GM23338 (cell line): ENCODE results near the gene DAP3. TPM values are rescaled to one million over a fixed set of nuclear protein-coding genes. Genes with fewer than 3 reads are reported as not detected.
A peak's percentile ranks its signal among the peaks of the same experiment; 100 is the strongest.
"Not testable (repeated sequence)": the region's sequence is repeated elsewhere in the genome, so short reads cannot be mapped to it uniquely, and the experiment has no call there.

Experiments used
- ATAC-seq: fragments of 200-7000 bp; cut with Tn5 transposase; 3 replicates; pipeline ENCODE4 v1.9.1; 2020
- DNase-seq: peaks from one replicate; pipeline ENCODE4 v3.0.0-alpha.2; 2015; ENCODE audit warnings: low spot score
- H2AFZ ChIP-seq: fragments of 200-600 bp; sonication (generic); 2 replicates; pipeline ENCODE4 v1.8.0; 2016; ENCODE audit warnings: antibody characterized with exemption, mild to moderate bottlenecking, moderate library complexity
- H3F3A ChIP-seq: fragments of 200-600 bp; sonication (generic); replicated peaks from 2 replicates; pipeline ENCODE4 v1.8.0; 2017; ENCODE audit warnings: antibody characterized with exemption, mixed run types, low read depth
- H3K27ac ChIP-seq: fragments of 200-600 bp; sonication (generic); 2 replicates; pipeline ENCODE4 v1.6.1; 2016; ENCODE audit warnings: low read depth
- H3K27me3 ChIP-seq: fragments of 200-600 bp; sonication (generic); 2 replicates; pipeline ENCODE4 v1.8.0; 2016; ENCODE audit warnings: mild to moderate bottlenecking, mixed run types, moderate library complexity; ENCODE audit not compliant: insufficient read depth
- H3K36me3 ChIP-seq: fragments of 200-600 bp; sonication (generic); 2 replicates; pipeline ENCODE4 v1.8.0; 2016; ENCODE audit warnings: mild to moderate bottlenecking; ENCODE audit not compliant: insufficient read depth
- H3K4me1 ChIP-seq: fragments of 200-600 bp; sonication (generic); 2 replicates; pipeline ENCODE4 v1.8.0; 2016; ENCODE audit warnings: mild to moderate bottlenecking, moderate library complexity; ENCODE audit not compliant: insufficient read depth
- H3K4me2 ChIP-seq: fragments of 200-600 bp; sonication (generic); 2 replicates; pipeline ENCODE4 v1.7.1; 2017; ENCODE audit warnings: mixed run types
- H3K4me3 ChIP-seq: fragments of 200-600 bp; sonication (generic); 2 replicates; pipeline ENCODE4 v1.6.1; 2016; ENCODE audit warnings: mixed run types
- H3K79me2 ChIP-seq: fragments of 200-600 bp; sonication (generic); replicated peaks from 2 replicates; pipeline ENCODE4 v1.8.0; 2017; ENCODE audit warnings: mild to moderate bottlenecking; ENCODE audit not compliant: insufficient read depth
- H3K9me2 ChIP-seq: fragments of 200-600 bp; sonication (generic); 2 replicates; pipeline ENCODE4 v1.8.0; 2017; ENCODE audit not compliant: insufficient read depth
- H4K20me1 ChIP-seq: fragments of 200-600 bp; sonication (generic); replicated peaks from 2 replicates; pipeline ENCODE4 v1.8.0; 2017; ENCODE audit warnings: mild to moderate bottlenecking; ENCODE audit not compliant: insufficient read depth
- H3K27ac Mint-ChIP-seq: 2 replicates; pipeline ENCODE4 v1.8.0; 2020; ENCODE audit warnings: inconsistent platforms, mild to moderate bottlenecking, moderate library complexity, mixed read lengths
- H3K27me3 Mint-ChIP-seq: 3 replicates; pipeline ENCODE4 v1.8.0; 2022; ENCODE audit warnings: low read depth, mild to moderate bottlenecking, moderate library complexity, mixed read lengths, inconsistent platforms; ENCODE audit not compliant: insufficient read depth, poor library complexity
- H3K36me3 Mint-ChIP-seq: 3 replicates; pipeline ENCODE4 v1.8.0; 2021; ENCODE audit warnings: low read depth, mild to moderate bottlenecking, inconsistent platforms, moderate library complexity, mixed read lengths
- H3K4me1 Mint-ChIP-seq: 3 replicates; pipeline ENCODE4 v1.8.0; 2020; ENCODE audit warnings: mild to moderate bottlenecking, inconsistent platforms, mixed read lengths
- H3K4me3 Mint-ChIP-seq: 3 replicates; pipeline ENCODE4 v1.8.0; 2021; ENCODE audit warnings: moderate library complexity, mild to moderate bottlenecking, inconsistent platforms, mixed read lengths
- H3K9me3 Mint-ChIP-seq: 3 replicates; pipeline ENCODE4 v1.8.0; 2020; ENCODE audit warnings: moderate library complexity, mild to moderate bottlenecking, inconsistent platforms, mixed read lengths
- CREB1 ChIP-seq: fragments of 250-450 bp; sonication (Bioruptor Pico); IDR thresholded peaks from 2 replicates; pipeline ENCODE4 v1.5.0; 2020; ENCODE audit warnings: low read depth, mild to moderate bottlenecking, moderate library complexity
- EZH2 ChIP-seq: fragments of 200-600 bp; sonication (generic); IDR thresholded peaks from one replicate; pipeline ENCODE4 v1.8.0; 2017; ENCODE audit warnings: antibody characterized with exemption, mild to moderate bottlenecking, low read depth; ENCODE audit not compliant: unreplicated experiment
- EZH2phosphoT487 ChIP-seq: fragments of 200-600 bp; sonication (generic); IDR thresholded peaks from one replicate; pipeline ENCODE4 v1.8.1; 2018; ENCODE audit warnings: antibody characterized with exemption; ENCODE audit not compliant: unreplicated experiment
- JUNB ChIP-seq: IDR thresholded peaks from one replicate; pipeline ENCODE4 v1.6.1; 2016; ENCODE audit warnings: antibody characterized with exemption; ENCODE audit not compliant: unreplicated experiment
- NANOG ChIP-seq: IDR thresholded peaks from 2 replicates; pipeline ENCODE4 v1.6.1; 2016; ENCODE audit warnings: antibody characterized with exemption, borderline replicate concordance
- POLR2AphosphoS5 ChIP-seq: IDR thresholded peaks from 2 replicates; pipeline ENCODE4 v1.6.1; 2016; ENCODE audit warnings: antibody characterized with exemption, low read depth
- STAT1 ChIP-seq: IDR thresholded peaks from one replicate; pipeline ENCODE4 v1.6.1; 2016; ENCODE audit warnings: antibody characterized with exemption; ENCODE audit not compliant: unreplicated experiment
- ZNF114 ChIP-seq: fragments of 250-450 bp; sonication (Bioruptor Pico); IDR thresholded peaks from 2 replicates; pipeline ENCODE4 v1.5.0; 2020; ENCODE audit warnings: mild to moderate bottlenecking, moderate library complexity
- ZNF331 ChIP-seq: fragments of 250-450 bp; sonication (Bioruptor Pico); IDR thresholded peaks from 2 replicates; pipeline ENCODE4 v1.5.0; 2020; ENCODE audit warnings: low read depth, mild to moderate bottlenecking, moderate library complexity
- long read RNA-seq: library from polyadenylated mRNA; unstranded; transcript quantifications from one replicate; pipeline ENCODE4 v2.0.0, GENCODE V29; 2020; ENCODE audit not compliant: unreplicated experiment
- polyA plus RNA-seq: library from polyadenylated mRNA; unstranded; fragments of >200 nt; fragmentation: Nextera tagmentation; extraction: Ambion mirVana; gene quantifications from 2 replicates; pipeline ENCODE4 v1.2.1, GENCODE V29; 2016
- total RNA-seq: library from RNA; depleted of rRNA; stranded (reverse); fragments of >200 nt; shearing (Covaris generic); gene quantifications from 2 replicates; pipeline ENCODE4 v1.2.3, GENCODE V29; 2014; rRNA removed
- TF ChIP-seq, protein P1 (sequence below): IDR thresholded peaks from 2 replicates; pipeline ENCODE4 v1.6.1; 2016; ENCODE audit warnings: antibody characterized with exemption
- TF ChIP-seq, protein P2 (sequence below): fragments of 250-450 bp; sonication (Bioruptor Pico); IDR thresholded peaks from 2 replicates; pipeline ENCODE4 v1.5.0; 2020; ENCODE audit warnings: mild to moderate bottlenecking, moderate library complexity
- TF ChIP-seq, protein P3 (sequence below), 2 experiments: fragments of 200-600 bp in 1 of 2; sonication (generic) in 1 of 2; conservative IDR thresholded peaks; 2 replicates each; pipeline versions ENCODE4 v1.5.1 to v1.6.1; 2016 to 2017; ENCODE audit warnings: antibody characterized with exemption in 2 of 2, low read depth in 2 of 2, mild to moderate bottlenecking in 2 of 2, moderate library complexity in 1 of 2

DAP3 gene
- 56.0 and 90.1 TPM in 2 replicates for total RNA-seq
- polyA plus RNA-seq: 88.9 and 89.8 TPM in 2 replicates
- long read RNA-seq, transcript DAP3-202 (13 exons, 2,089 nt): major isoform, 41 of 75 reads
- long read RNA-seq, transcript DAP3-201 (13 exons, 1,649 nt): minor isoform, 7 of 75 reads
- long read RNA-seq, partial matches to known transcripts: 11 of 75 reads
- long read RNA-seq, other reads (novel, unspliced or antisense): 9 of 75 reads

DNA sequence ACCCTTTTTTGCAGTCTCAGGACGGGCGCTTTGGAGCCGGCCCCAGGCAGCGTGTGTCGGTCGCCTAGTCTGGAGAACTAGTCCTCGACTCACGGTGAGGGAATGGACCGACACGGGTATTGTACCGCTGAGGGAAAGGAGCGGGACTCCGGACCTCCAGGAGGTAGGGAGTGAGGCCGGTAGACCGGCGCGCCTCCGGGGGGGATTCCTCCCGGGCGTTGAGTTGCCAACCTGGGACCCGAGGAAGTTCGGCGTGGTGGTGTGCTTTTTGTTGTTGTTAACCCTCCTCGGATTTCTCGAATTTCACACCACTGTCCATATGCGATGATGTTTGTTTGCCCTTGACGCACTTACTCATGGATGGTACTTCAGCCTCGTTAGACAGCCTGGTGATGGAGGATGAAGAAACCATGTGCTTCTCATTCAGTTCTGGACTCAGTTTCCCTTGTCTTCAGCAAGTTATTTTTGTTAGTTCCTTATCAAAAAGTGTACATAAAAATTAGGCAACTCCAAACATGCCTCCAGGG is at the start of gene DAP3:
TSS of gene DAP3 (plus strand) at position 11 of the 527 bp plus-strand sequence. CDS start 20,689 bp downstream, outside the sequence.
- peaks cover 11% of the 10 kb centered on the region; the same call in 2 of the 3 replicates for H3K9me3 Mint-ChIP-seq
- DNase-seq, H3F3A ChIP-seq, H3K27me3 ChIP-seq, H3K9me2 ChIP-seq, H3K27me3 Mint-ChIP-seq, ATAC-seq: not testable (repeated sequence)
- H3K36me3 Mint-ChIP-seq: peaks cover 53% of the 10 kb centered on the region
- Histone ChIP-seq H3K4me3 (peak within 1 kb of the TSS; percentile 99), H3K36me3 (peaks cover 16% of the 10 kb centered on the region; the same call in 1 of the 2 replicates), H4K20me1 (peaks cover 33% of the 10 kb centered on the region), H3K4me1 (peaks cover 12% of the 10 kb centered on the region; the same call in 1 of the 2 replicates), H3K79me2 (peaks cover 88% of the 10 kb centered on the region), H2AFZ (peak within 1 kb of the TSS; percentile 84), H3K4me2 (peak within 1 kb of the TSS; percentile 96), H3K27ac (peak within 1 kb of the TSS; percentile 95)
- peak within 1 kb of the TSS; percentile 98 for H3K4me3 Mint-ChIP-seq
- H3K27ac Mint-ChIP-seq: peak within 1 kb of the TSS; percentile 95
- H3K4me1 Mint-ChIP-seq: peaks cover 22% of the 10 kb centered on the region
- TF ChIP-seq POLR2AphosphoS5: peak; percentile 68

DNA sequence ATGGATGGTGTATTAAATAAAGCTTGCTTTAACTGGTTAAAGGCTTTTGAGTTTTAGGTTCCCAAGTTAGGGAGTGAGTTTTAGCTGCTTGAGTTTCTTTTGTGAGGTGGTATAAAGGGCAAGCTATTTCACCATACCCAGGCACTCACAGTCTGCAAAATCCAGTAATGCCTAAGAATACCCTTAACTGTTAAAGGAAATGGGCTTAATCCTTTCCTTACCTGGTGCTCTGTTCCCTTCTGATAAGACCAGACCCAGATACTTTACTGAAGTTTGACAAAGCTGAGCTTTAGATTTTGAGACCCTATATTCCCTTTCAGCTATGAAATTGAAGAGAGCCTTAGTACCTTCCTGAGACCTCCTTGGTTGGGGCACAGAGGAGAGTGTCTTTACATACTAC is 48.5 kb upstream of the DAP3 start:
- H3K27me3 Mint-ChIP-seq: peaks cover 6% of the 10 kb centered on the region
- H2AFZ ChIP-seq: no peak overlapping the region
- ATAC-seq (no peak), DNase-seq (no peak)
- H3K27ac Mint-ChIP-seq: no peak overlapping the region
- H3K9me2 ChIP-seq: no peaks in the 10 kb centered on the region
- H3K27me3 ChIP-seq: no peaks in the 10 kb centered on the region
- no peak overlapping the region for H3K27ac ChIP-seq
- no peak overlapping the region for H3K4me3 ChIP-seq
- H3K4me2 ChIP-seq: no peak overlapping the region
- no peaks in the 10 kb centered on the region for H3K79me2 ChIP-seq
- peaks cover 44% of the 10 kb centered on the region for H3K9me3 Mint-ChIP-seq
- no peaks in the 10 kb centered on the region for H4K20me1 ChIP-seq
- H3K4me3 Mint-ChIP-seq: no peak overlapping the region
- peaks cover 28% of the 10 kb centered on the region for H3K36me3 Mint-ChIP-seq
- H3K36me3 ChIP-seq: peaks cover 12% of the 10 kb centered on the region; the same call in 1 of the 2 replicates
- peaks cover 12% of the 10 kb centered on the region for H3K4me1 ChIP-seq
- no peaks in the 10 kb centered on the region; the same call in 1 of the 2 replicates for H3F3A ChIP-seq
- peaks cover 8% of the 10 kb centered on the region for H3K4me1 Mint-ChIP-seq
- TF ChIP-seq EZH2: no peak
- TF ChIP-seq, protein P1, sequence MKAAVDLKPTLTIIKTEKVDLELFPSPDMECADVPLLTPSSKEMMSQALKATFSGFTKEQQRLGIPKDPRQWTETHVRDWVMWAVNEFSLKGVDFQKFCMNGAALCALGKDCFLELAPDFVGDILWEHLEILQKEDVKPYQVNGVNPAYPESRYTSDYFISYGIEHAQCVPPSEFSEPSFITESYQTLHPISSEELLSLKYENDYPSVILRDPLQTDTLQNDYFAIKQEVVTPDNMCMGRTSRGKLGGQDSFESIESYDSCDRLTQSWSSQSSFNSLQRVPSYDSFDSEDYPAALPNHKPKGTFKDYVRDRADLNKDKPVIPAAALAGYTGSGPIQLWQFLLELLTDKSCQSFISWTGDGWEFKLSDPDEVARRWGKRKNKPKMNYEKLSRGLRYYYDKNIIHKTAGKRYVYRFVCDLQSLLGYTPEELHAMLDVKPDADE: no peak
- TF ChIP-seq ZNF114: no peak
- no peak for TF ChIP-seq NANOG
- TF ChIP-seq EZH2phosphoT487: no peak
- TF ChIP-seq JUNB: no peak
- TF ChIP-seq STAT1: no peak
- TF ChIP-seq, protein P2, sequence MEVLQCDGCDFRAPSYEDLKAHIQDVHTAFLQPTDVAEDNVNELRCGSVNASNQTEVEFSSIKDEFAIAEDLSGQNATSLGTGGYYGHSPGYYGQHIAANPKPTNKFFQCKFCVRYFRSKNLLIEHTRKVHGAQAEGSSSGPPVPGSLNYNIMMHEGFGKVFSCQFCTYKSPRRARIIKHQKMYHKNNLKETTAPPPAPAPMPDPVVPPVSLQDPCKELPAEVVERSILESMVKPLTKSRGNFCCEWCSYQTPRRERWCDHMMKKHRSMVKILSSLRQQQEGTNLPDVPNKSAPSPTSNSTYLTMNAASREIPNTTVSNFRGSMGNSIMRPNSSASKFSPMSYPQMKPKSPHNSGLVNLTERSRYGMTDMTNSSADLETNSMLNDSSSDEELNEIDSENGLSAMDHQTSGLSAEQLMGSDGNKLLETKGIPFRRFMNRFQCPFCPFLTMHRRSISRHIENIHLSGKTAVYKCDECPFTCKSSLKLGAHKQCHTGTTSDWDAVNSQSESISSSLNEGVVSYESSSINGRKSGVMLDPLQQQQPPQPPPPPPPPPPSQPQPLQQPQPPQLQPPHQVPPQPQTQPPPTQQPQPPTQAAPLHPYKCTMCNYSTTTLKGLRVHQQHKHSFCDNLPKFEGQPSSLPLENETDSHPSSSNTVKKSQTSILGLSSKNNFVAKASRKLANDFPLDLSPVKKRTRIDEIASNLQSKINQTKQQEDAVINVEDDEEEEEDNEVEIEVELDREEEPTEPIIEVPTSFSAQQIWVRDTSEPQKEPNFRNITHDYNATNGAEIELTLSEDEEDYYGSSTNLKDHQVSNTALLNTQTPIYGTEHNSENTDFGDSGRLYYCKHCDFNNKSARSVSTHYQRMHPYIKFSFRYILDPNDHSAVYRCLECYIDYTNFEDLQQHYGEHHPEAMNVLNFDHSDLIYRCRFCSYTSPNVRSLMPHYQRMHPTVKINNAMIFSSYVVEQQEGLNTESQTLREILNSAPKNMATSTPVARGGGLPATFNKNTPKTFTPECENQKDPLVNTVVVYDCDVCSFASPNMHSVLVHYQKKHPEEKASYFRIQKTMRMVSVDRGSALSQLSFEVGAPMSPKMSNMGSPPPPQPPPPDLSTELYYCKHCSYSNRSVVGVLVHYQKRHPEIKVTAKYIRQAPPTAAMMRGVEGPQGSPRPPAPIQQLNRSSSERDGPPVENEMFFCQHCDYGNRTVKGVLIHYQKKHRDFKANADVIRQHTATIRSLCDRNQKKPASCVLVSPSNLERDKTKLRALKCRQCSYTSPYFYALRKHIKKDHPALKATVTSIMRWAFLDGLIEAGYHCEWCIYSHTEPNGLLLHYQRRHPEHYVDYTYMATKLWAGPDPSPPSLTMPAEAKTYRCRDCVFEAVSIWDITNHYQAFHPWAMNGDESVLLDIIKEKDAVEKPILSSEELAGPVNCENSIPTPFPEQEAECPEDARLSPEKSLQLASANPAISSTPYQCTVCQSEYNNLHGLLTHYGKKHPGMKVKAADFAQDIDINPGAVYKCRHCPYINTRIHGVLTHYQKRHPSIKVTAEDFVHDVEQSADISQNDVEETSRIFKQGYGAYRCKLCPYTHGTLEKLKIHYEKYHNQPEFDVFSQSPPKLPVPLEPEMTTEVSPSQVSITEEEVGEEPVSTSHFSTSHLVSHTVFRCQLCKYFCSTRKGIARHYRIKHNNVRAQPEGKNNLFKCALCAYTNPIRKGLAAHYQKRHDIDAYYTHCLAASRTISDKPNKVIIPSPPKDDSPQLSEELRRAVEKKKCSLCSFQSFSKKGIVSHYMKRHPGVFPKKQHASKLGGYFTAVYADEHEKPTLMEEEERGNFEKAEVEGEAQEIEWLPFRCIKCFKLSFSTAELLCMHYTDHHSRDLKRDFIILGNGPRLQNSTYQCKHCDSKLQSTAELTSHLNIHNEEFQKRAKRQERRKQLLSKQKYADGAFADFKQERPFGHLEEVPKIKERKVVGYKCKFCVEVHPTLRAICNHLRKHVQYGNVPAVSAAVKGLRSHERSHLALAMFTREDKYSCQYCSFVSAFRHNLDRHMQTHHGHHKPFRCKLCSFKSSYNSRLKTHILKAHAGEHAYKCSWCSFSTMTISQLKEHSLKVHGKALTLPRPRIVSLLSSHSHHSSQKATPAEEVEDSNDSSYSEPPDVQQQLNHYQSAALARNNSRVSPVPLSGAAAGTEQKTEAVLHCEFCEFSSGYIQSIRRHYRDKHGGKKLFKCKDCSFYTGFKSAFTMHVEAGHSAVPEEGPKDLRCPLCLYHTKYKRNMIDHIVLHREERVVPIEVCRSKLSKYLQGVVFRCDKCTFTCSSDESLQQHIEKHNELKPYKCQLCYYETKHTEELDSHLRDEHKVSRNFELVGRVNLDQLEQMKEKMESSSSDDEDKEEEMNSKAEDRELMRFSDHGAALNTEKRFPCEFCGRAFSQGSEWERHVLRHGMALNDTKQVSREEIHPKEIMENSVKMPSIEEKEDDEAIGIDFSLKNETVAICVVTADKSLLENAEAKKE: no peak
- TF ChIP-seq, protein P3, sequence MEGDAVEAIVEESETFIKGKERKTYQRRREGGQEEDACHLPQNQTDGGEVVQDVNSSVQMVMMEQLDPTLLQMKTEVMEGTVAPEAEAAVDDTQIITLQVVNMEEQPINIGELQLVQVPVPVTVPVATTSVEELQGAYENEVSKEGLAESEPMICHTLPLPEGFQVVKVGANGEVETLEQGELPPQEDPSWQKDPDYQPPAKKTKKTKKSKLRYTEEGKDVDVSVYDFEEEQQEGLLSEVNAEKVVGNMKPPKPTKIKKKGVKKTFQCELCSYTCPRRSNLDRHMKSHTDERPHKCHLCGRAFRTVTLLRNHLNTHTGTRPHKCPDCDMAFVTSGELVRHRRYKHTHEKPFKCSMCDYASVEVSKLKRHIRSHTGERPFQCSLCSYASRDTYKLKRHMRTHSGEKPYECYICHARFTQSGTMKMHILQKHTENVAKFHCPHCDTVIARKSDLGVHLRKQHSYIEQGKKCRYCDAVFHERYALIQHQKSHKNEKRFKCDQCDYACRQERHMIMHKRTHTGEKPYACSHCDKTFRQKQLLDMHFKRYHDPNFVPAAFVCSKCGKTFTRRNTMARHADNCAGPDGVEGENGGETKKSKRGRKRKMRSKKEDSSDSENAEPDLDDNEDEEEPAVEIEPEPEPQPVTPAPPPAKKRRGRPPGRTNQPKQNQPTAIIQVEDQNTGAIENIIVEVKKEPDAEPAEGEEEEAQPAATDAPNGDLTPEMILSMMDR (conservative IDR thresholded peaks at IDR 0.05; ENCODE audit: low read depth in 2 of 2): no peak
- no peak for TF ChIP-seq POLR2AphosphoS5
- TF ChIP-seq CREB1 (CRISPR knock-in tag): no peak
- TF ChIP-seq ZNF331 (CRISPR knock-in tag): no peak
